GM21390 (cell line): ENCODE results near the gene CREBBP.

Experiments
- ATAC-seq: cut with Tn5 transposase; IDR thresholded peaks from one replicate; pipeline ENCODE4 v1.9.1; 2021; ENCODE audit not compliant: unreplicated experiment

Gene CREBBP

GRCh38 chr16:3740934-3741333, 139.6 kb downstream of the CREBBP start:
- ATAC-seq = no peak

GRCh38 chr16:3740186-3740585, 140.3 kb downstream of the CREBBP start:
- ATAC-seq = no peak

DNA sequence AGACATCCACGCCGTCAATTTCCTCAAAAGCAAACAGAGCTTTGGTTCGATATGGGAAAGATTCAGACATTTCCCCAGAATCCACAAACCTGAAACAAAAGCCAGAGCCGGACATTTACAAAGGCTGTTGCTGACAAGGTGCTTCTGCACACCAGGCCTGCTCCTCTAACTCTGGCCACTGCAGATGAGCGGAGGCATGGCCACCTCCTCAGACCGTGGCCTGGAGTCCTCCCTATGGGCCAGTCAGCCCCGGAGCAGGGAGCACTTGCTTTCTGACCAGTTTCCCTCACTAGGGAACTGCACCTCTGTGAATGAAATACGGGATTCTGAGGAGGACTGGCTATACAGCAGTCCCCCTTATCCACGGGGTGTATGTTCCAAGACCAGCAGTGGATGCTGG, 140.9 kb downstream of the CREBBP start:
- no peak for ATAC-seq

GRCh38 chr16:3738541-3738940, 142.0 kb downstream of the CREBBP start:
- ATAC-seq = no peak

DNA sequence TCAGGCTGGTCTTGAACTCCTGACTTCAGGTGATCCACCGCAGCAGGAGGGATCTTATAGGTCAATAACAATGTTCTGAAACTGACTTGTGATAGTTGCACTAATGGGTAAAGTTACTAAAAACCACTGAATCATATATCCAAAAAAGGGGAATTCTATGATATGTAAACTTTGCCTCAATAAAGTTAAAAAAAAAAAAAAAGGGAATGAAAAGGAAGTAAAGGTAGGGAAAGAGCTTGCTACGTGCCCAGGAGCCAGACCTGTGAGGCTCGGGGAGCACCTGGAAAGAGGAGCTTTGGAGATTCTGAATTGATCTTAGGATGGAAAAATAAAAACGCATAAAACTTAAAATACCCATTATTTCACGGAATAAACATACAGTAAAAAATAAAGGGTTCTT, 142.4 kb downstream of the CREBBP start:
- no peak for ATAC-seq

- ATAC-seq = no peak
Observed at GRCh38 chr16:3737181-3737580, 143.3 kb downstream of the CREBBP start.

DNA sequence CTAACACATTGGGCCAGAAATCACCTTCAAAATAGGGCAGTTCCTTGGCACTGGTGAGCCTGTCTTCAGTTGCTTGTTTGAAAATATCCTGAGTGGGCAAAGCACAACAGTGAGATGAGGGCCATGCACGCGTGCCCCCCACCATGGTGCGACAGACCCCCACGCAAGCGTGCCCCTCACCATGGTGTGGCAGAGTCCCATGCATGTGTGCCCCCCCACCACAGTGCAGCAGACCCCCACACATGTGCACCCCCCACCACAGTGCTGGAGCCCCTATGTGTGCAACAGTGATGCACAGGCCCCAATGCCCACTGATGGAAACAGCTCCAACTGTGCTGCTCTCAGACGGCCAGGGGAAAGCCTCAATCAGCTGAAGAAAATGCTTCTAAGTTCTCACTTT, 144.4 kb downstream of the CREBBP start:
- ATAC-seq = no peak

DNA sequence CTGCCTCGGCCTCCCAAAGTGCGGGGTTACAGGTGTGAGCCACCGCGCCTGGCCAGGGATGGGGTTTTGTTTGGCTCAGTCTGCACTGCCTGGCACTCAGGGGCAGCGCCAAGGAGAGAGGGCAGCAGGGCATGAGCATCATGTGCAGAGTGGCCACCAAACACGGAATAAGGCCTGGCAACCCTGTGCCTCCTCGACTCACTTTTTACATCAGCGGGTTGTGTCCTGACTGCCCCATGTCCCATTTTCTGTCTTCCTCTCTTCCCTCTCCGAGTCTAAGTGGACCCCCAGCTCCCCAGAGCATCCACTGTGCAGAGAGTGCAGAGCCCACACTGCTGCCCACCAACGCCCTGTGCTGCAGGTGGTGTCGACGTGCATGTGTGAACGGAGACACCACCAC, 145.0 kb downstream of the CREBBP start:
- ATAC-seq = no peak

GRCh38 chr16:3734758-3735221, 145.7 kb downstream of the CREBBP start:
- no peak for ATAC-seq

DNA sequence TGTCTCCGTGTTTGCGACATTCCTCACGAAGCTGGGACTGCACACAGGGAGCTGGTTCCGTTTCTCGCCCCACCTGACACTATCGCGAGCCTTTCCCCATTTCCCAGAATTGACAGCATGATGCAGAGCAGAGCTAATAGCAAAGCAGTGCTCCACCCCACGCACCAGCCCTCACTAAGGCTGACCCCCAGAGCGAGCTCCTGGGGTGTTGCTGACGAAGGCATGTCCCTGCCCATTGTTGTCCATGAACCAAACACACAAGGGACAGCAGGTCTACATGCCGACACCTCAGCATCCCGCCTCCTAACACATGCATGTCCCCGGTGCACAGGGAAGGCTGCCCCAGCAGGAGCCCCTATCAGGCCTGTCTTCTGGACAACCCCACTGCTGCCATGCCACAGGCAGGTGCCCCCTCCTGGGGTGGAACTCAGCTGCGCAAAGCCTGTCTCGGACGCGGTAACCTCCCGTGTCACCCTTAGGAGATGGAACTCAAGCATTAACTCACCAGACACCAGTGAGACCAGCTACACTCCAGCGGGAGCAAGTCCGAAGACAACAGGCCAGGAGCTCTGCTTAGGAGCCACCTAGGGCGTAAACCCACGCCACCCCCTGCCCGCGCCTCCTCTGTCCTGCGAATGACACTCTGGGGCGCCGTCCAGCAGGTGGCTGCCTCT, 146.3 kb downstream of the CREBBP start:
- no peak for ATAC-seq

- no peak for ATAC-seq
Observed at GRCh38 chr16:3732171-3732570, 148.3 kb downstream of the CREBBP start.

DNA sequence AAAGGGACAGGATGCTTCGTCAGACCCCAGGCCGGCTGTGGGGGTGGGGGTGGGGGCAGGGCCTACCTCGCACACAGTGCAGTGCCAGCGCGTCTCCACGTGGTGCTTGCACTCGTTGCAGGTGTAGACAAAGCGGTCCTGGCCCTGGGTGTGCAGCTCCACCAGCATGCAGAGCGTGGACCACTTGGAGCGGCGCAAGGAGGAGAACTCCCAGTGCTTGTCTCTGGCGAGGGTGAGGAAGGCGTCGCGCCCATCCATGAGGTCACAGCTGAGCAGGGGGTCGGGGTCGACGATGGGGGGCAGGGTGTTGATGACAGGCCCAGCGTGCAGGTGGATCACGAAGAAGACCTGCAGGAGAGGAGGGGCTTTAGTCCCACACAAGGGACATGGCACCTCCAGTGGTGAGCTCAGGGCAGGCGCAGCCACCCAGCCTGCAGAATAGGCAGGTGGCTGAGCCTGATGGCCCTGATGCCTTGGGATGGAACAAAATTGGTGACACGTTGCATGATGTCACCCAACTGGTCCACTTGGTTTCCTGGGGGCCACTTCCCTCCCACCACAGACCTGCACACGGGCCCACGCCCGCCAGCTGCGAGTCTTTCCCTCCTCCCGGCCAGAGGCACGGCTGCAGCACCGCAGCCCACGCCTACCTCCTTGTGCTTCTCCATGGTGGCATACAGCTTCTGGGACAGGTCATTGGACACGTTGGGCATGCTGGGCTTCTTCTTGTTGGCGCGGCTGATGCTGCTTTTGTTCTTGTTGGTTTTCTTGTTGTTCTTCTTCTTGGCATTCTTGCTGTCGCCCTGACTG, 149.2 kb downstream of the CREBBP start:
- no peak for ATAC-seq

DNA sequence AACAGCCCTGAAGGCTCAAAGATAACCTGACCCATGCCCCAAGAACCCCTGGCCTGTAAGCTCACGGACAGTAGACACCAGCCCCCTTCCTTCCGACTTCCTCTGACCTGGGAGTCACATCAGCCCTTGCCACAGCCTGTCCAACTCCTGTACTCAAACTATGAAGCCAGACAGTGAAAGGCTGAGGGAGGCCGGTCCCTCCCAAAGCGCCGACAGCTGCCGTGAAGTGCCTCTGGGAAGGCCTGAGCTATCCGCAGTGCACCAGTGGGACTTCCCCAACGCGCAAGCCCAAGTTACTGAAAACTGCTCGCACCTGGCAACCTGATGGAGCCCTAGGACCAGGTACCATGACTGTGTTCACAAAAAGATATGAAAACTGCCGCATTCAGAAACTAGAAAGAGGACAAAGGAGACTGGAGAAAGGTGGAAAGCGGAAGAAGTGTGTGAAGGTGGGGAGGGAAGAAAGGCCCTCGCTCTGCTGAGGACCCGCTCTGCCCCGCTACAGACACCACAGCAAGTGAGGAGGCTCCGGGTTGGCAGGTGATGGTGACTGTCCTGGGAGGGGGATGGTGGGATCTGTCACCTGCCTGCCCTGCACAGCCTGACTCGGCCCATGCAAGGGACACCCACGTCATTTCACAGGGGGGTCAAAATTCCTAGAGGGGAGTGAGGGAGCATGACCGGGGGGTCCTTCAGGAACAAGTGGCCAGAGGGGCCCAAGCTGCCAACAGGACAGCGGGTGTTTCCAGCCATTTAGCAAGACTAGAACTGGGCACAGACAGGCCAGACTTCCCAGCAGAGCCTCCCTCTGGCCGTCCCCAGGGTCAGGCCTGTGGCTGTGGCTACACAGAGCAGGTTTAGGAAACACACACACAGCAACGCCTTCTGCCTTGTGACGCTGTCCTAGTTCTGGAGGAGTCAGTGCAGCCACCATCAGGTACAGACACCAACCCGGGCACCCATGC, 150.1 kb downstream of the CREBBP start:
- ATAC-seq = no peak

DNA sequence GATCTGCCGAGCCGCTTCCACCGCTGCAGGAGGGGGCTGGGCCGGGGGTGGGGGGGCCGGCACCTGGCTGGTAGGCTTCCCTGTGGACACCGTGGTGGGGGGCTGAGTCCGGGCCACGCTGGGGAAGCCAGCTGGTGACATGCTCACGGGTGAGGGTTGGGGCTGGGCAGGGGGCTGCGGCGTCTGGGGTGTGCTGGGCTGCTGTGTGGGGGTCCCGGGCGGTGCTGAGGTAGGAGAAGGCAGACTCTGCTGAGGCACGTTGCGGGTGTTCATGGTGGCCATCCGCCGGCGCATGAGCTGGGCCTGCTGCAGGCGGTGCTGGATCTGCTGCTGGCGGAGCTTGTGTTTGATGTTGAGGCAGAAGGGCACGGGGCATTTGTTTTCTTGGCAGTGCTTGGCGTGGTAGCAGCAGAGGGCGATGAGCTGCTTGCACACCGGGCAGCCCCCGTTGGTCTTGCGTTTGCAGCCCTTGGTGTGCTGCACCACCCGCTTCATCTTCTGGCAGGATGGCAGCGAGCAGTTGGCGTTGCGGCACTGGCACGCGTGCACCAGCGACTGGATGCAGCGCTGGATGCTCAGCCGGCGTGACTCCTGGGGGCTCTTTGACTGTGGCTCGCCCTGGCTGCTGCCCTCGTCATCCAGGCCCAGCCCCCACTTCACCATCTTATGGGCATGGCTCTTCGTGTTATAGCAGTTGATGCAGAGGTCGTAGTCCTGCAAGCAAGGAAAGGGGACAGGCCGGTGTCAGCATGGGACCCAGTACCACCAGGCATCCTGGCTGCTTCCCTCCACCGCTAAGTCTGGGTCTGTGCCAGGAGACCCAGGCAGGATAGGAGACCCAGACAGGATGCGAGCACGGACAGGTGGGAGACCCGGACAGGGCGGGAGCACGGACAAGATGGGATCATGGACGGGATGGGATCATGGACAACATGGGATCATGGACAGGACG, 151.1 kb downstream of the CREBBP start:
- no peak for ATAC-seq

DNA sequence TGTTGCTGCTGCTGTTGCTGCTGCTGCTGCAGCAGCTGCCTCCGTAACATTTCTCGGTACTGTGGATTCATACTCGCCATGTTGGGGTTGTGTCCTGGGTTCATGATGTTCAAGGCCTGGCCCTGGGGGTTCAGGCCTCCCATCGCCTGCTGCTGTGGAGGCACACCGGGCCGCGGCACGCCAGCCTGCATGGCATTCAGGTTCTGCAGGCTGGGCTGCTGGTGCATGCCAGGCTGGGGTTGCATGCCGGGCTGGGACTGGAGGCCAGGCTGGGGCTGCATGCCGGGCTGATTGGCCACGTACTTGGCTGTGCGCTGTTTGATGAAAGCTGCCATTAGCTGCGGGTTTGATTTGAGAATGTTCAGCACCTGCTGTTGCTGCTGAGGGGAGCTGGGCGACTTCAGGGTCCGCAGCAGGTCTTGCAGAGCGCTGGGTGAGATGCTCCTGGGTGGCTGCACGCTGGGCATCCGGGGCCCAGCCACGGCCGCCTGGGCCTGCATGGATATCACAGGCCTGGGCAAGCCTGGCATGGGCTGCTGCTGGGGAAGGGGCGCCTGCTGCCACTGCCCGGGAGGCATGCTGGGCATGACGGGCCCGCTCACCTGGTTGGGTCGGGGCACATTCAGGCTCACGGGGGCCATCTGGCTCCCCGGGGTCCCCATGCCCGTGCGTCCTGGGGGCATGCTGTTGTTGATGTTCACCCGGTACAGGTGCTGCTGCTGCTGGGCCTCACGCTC, 151.9 kb downstream of the CREBBP start:
- no peak for ATAC-seq

- no peak for ATAC-seq
Observed at GRCh38 chr16:3727806-3728381, 152.6 kb downstream of the CREBBP start.

DNA sequence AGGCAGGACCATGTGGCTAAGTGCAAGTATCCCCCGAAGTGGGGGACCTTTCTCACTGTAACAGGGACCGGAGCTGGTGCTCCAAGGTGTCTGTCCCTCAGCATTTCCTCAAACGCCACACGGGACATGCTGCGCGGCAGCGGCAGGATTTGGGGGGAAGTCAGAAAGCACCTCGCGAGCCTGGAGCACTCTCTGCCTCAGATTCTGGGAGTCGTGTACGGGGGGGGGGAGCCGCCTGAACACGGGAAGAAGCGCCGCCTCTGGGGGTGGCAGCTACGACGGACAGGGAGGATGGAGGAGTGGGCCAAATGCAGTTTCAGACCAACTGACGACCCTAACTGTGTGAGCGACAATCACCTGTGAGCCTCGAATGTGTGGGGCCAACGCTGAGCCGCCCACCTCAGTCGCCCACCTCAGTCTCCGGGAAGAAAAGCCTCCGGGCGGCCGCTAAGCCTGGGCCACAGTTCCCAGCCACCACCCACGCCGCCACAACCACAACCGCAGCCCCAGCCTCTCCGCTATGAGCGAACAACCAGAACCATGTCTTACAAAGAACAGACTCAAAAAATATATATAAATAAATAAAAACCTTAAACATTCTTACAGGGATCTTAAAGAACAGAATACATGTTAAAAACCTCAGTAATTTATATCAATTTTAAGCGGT, 154.4 kb downstream of the CREBBP start:
- ATAC-seq = no peak

GRCh38 chr16:3725276-3725675, 155.2 kb downstream of the CREBBP start:
- no peak for ATAC-seq

DNA sequence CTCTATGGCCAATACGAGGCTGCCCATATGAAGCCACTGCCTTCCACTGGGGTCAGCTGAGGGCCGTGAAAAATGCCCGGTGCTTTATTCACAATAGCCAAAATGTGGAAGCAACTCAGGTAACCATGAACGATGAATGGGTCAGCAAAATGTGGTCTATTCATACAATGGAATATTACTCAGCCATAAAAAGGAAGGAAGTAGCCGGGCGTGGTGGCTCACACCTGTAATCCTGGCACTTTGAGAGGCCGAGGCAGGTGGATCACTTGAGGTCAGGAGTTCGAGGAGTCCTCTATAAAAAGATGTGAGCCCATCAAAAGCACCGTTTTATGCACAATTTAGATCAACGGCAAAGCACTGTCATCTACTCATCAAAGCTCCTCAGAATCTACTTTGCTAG, 158.0 kb downstream of the CREBBP start:
- no peak for ATAC-seq
